ENCODE measurements around the gene POLR1C. TPM values are rescaled to one million over a fixed set of nuclear protein-coding genes. Genes with fewer than 3 reads are reported as not detected.

POLR1C gene
- total RNA-seq, 2 experiments from 2014 or later = 106 to 111 TPM

- ChIA-PET CTCF (interaction anchor here (0.9 to 3.8 kb wide), 13 partner anchors 9 to 252 kb away, joined by 3 to 33 read pairs (median 6); partner anchors contain the start of genes CRIP3, DLK2, POLR1C and YIPF3), POLR2A (interaction anchor here (0.5 to 1.5 kb wide), 3 partner anchors 12 to 36 kb away, joined by 3 to 4 read pairs (median 3); partner anchors contain the start of gene POLR1C)
Measured at GRCh38 chr6:43505718-43506117, 11.2 kb upstream of the POLR1C start.

- POLR2A ChIA-PET = interaction anchor here (0.5 to 1.5 kb wide), 3 partner anchors 11 to 36 kb away, joined by 3 to 4 read pairs (median 3); partner anchors contain the start of gene POLR1C
- CTCF ChIA-PET = interaction anchor here (0.7 to 3.8 kb wide), 19 partner anchors 10 to 280 kb away, joined by 3 to 33 read pairs (median 4); partner anchors contain the start of genes CRIP3, DLK2, POLR1C and YIPF3
Measured at GRCh38 chr6:43506171-43506570, 10.7 kb upstream of the POLR1C start.

GRCh38 chr6:43506667-43507471 is 10.0 kb upstream of the POLR1C start:
- POLR2A ChIA-PET = no interaction called here
- CTCF ChIA-PET = interaction anchor here (0.7 to 3.8 kb wide), 25 partner anchors 10 to 327 kb away, joined by 3 to 33 read pairs (median 4); partner anchors contain the start of genes ABCC10, CRIP3, DLK2 and POLR1C

GRCh38 chr6:43508481-43509141 is 8.3 kb upstream of the POLR1C start:
- CTCF ChIA-PET = interaction anchor here (1.7 to 3.4 kb wide), 3 partner anchors 12 to 81 kb away, joined by 4 to 13 read pairs (median 8); partner anchors contain the start of gene ABCC10
- POLR2A ChIA-PET = no interaction called here

GRCh38 chr6:43509142-43509983 is 7.5 kb upstream of the POLR1C start:
- CTCF ChIA-PET = interaction anchor here (0.9 to 1.9 kb wide), 6 partner anchors 9 to 609 kb away, joined by 3 to 8 read pairs (median 3); no protein-coding TSS in a partner anchor
- POLR2A ChIA-PET = interaction anchor here (0.6 kb wide), 1 partner anchor 28 kb away, joined by 8 read pairs; no protein-coding TSS in a partner anchor

GRCh38 chr6:43509984-43510826 is 6.7 kb upstream of the POLR1C start, which contains the start of gene LRRC73:
Gene LRRC73, minus strand, starts transcription at chr6:43510346. Its CDS starts 561 bp downstream, at chr6:43509785.
- CTCF ChIA-PET = interaction anchor here (0.9 to 1.5 kb wide), 5 partner anchors 9 to 610 kb away, joined by 3 to 4 read pairs (median 3); no protein-coding TSS in a partner anchor
- POLR2A ChIA-PET = interaction anchor here (0.6 kb wide), 1 partner anchor 29 kb away, joined by 8 read pairs; no protein-coding TSS in a partner anchor

- ChIA-PET CTCF (interaction anchor here (1.5 kb wide), 1 partner anchor 611 kb away, joined by 3 read pairs; no protein-coding TSS in a partner anchor), POLR2A (no interaction called here)
Measured at GRCh38 chr6:43510827-43511163, 6.1 kb upstream of the POLR1C start.

GRCh38 chr6:43511824-43512415 is 5.0 kb upstream of the POLR1C start:
- ChIA-PET POLR2A (interaction anchor here (0.6 kb wide), 1 partner anchor 78 kb away, joined by 3 read pairs; no protein-coding TSS in a partner anchor), CTCF (no interaction called here)

- POLR2A ChIA-PET = no interaction called here
Measured at GRCh38 chr6:43515808-43516207, 1.1 kb upstream of the POLR1C start.

GRCh38 chr6:43516367-43516696 is 557 bp upstream of the POLR1C start:
- CTCF ChIA-PET = interaction anchor here (0.8 to 2.5 kb wide), 2 partner anchors 10 to 84 kb away, joined by 3 to 16 read pairs; no protein-coding TSS in a partner anchor
- POLR2A ChIA-PET = interaction anchor here (0.6 to 1.0 kb wide), 2 partner anchors 9 to 61 kb away, joined by 5 to 7 read pairs; partner anchors contain the start of gene DLK2

More at GRCh38 chr6:43515808-43516207, 1.1 kb upstream of the POLR1C start:
- CTCF ChIA-PET = interaction anchor here (2.5 kb wide), 1 partner anchor 9 kb away, joined by 16 read pairs; no protein-coding TSS in a partner anchor

GRCh38 chr6:43517505-43518357 is 842 bp downstream of the POLR1C start:
- CTCF ChIA-PET = interaction anchor here (1.3 to 2.5 kb wide), 3 partner anchors 8 to 255 kb away, joined by 3 to 16 read pairs (median 3); no protein-coding TSS in a partner anchor
- POLR2A ChIA-PET = interaction anchor here (0.9 kb wide), 1 partner anchor 12 kb away, joined by 3 read pairs; no protein-coding TSS in a partner anchor

GRCh38 chr6:43520097-43520496 is 3.2 kb downstream of the POLR1C start:
- CTCF ChIA-PET = interaction anchor here (0.8 to 3.4 kb wide), 3 partner anchors 13 to 56 kb away, joined by 3 to 13 read pairs (median 4); partner anchors contain the start of genes POLH and XPO5
- POLR2A ChIA-PET = no interaction called here

- POLR2A ChIA-PET = interaction anchor here (0.6 to 1.3 kb wide), 2 partner anchors 10 to 25 kb away, joined by 3 to 4 read pairs; no protein-coding TSS in a partner anchor
Measured at GRCh38 chr6:43521836-43522235, 4.9 kb downstream of the POLR1C start.

GRCh38 chr6:43522547-43523261 is 5.8 kb downstream of the POLR1C start:
- POLR2A ChIA-PET = interaction anchor here (0.6 kb wide), 1 partner anchor 24 kb away, joined by 3 read pairs; no protein-coding TSS in a partner anchor

More at GRCh38 chr6:43521836-43522235, 4.9 kb downstream of the POLR1C start:
- CTCF ChIA-PET = interaction anchor here (1.3 to 3.4 kb wide), 2 partner anchors 15 to 28 kb away, joined by 4 to 13 read pairs; no protein-coding TSS in a partner anchor

GRCh38 chr6:43523284-43523683 is 6.4 kb downstream of the POLR1C start:
- POLR2A ChIA-PET = no interaction called here
- CTCF ChIA-PET = interaction anchor here (2.0 kb wide), 1 partner anchor 16 kb away, joined by 4 read pairs; no protein-coding TSS in a partner anchor

More at GRCh38 chr6:43522547-43523261, 5.8 kb downstream of the POLR1C start:
- CTCF ChIA-PET = interaction anchor here (2.0 kb wide), 1 partner anchor 16 kb away, joined by 4 read pairs; no protein-coding TSS in a partner anchor
